ENCODE data around the gene REEP6.

The REEP6 gene

GRCh38 chr19:1471515-1472160 is 19.3 kb upstream of the REEP6 start:
- Histone ChIP-seq H3K27me3 (ENCODE audit: insufficient read depth, poor library complexity, severe bottlenecking) (peaks cover 43% of the 10 kb centered on the region), H3K27ac (replicated peaks) (no peak overlapping the region), H3K4me3 (replicated peaks; ENCODE audit: insufficient read depth, low read length) (no peak overlapping the region)
- TF ChIP-seq POLR2AphosphoS5 (IDR thresholded peaks at IDR 0.05; ENCODE audit: low read depth) (0 out of 2 replicates have a peak, but pooled peaks have one; percentile 7), CTCF (IDR thresholded peaks at IDR 0.05; ENCODE audit: insufficient read depth, low read length) (no peak)
- peak in 1 of 2 experiments; percentile 41 for DNase-seq (ENCODE audit: low read depth in 1 of 2, low spot score in 1 of 2)

DNA sequence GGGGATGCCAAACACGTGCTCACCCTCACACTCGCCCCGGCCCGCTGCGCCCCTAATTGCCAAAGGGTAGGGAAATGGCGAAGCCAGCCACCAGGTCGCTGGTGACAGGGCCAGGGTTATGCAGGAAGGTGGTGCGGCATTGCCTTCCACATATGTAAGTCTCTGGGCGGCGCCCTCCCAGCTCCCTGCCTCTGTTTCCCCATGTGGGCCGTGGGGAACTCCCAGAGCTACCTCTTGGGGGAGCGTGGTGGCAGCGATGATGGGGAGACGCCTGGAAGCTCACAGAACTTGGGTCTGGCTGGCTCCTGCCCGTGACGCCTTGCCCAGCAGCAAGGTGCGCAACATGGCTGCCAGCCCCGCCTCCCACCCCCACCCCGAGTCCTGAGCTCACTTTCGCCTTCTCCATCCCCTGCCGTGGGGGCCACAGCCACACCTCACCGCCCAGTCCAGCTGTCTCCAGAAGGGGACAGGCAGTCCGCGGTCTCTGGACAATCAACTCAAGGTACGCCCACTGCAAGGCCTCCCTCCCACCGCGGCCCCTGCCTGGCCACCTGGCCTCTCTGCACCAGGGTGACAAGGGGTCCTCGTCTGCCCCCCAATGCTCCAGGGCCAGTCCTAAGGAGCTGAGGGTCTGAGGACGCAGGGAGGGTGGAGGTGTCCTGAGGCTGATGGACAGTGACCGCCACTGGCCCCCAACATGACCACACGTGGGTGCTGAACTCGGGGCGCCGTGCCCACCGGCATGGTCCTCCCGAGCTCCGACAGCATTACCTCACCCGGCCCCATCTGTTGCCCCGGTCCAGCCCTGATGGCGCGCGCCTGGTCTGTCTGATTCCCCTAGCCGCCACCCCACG is 18.5 kb upstream of the REEP6 start:
- Histone ChIP-seq H3K4me3 (replicated peaks; ENCODE audit: insufficient read depth, low read length) (no peak overlapping the region), H3K27ac (replicated peaks) (no peak overlapping the region), H3K27me3 (ENCODE audit: insufficient read depth, poor library complexity, severe bottlenecking) (peaks cover 39% of the 10 kb centered on the region)
- TF ChIP-seq POLR2AphosphoS5 (IDR thresholded peaks at IDR 0.05; ENCODE audit: low read depth) (0 out of 2 replicates have a peak, but pooled peaks have one; percentile 7), GABPA (IDR thresholded peaks at IDR 0.05; ENCODE audit: low read depth) (no peak)
- no peak for DNase-seq (ENCODE audit: low read depth in 1 of 2, low spot score in 1 of 2)

GRCh38 chr19:1473085-1473851 is 17.7 kb upstream of the REEP6 start:
- no peak overlapping the region for H3K27ac ChIP-seq (replicated peaks)
- TF ChIP-seq POLR2AphosphoS5 (IDR thresholded peaks at IDR 0.05; ENCODE audit: low read depth): 0 out of 2 replicates have a peak, but pooled peaks have one; percentile 43
- no peak for TF ChIP-seq GABPA (IDR thresholded peaks at IDR 0.05; ENCODE audit: low read depth)
- no peak overlapping the region for H3K4me3 ChIP-seq (replicated peaks; ENCODE audit: insufficient read depth, low read length)
- H3K27me3 ChIP-seq (ENCODE audit: insufficient read depth, poor library complexity, severe bottlenecking): peaks cover 33% of the 10 kb centered on the region
- DNase-seq (ENCODE audit: low read depth in 1 of 2, low spot score in 1 of 2): no peak

- no peak for TF ChIP-seq CTCF (IDR thresholded peaks at IDR 0.05; ENCODE audit: insufficient read depth, low read length)
- no peak for TF ChIP-seq POLR2AphosphoS5 (IDR thresholded peaks at IDR 0.05; ENCODE audit: low read depth)
- no peak for TF ChIP-seq SPI1 (IDR thresholded peaks at IDR 0.05; ENCODE audit: borderline replicate concordance, low read depth)
- TF ChIP-seq GABPA (IDR thresholded peaks at IDR 0.05; ENCODE audit: low read depth): no peak
- no peak for TF ChIP-seq REST (IDR thresholded peaks at IDR 0.05; ENCODE audit: insufficient replicate concordance, low read depth)
- Histone ChIP-seq H3K4me3 (replicated peaks; ENCODE audit: insufficient read depth, low read length) (no peak overlapping the region), H3K27me3 (ENCODE audit: insufficient read depth, poor library complexity, severe bottlenecking) (peaks cover 27% of the 10 kb centered on the region)
Measured at GRCh38 chr19:1474011-1474764, 16.8 kb upstream of the REEP6 start.

More at GRCh38 chr19:1474011-1474764, 16.8 kb upstream of the REEP6 start:
- DNase-seq (ENCODE audit: low read depth in 1 of 2, low spot score in 1 of 2): no peak
- H3K27ac ChIP-seq (replicated peaks): no peak overlapping the region

Data from HL-60 (cell line).